Measurements from ENCODE around the gene PTH1R.

DNA sequence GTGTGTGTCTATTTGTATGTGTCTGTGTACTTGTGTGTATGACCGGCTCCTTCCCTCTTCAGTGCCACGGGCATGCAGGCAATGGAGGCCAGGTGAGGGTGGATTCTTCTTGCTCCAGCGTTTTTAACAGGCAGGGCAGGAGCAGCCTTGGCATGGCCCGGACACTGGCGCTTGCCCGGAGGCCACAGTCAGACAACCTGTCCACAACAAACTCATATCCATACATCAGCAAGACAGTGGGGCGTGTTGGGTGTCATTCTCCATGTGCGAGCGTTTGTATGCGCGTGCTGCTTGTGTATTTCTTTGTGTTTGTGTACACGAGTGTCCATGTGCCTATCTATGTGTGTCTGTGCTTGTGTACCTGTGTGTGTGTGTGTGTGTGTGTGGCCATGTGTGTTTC lies 29.8 kb downstream of the PTH1R start:
- TF ChIP-seq REST (IDR thresholded peaks at IDR 0.05; ENCODE audit: insufficient replicate concordance, low read depth) (no peak), POLR2AphosphoS5 (IDR thresholded peaks at IDR 0.05; ENCODE audit: low read depth) (no peak), CTCF (IDR thresholded peaks at IDR 0.05; ENCODE audit: insufficient read depth, low read length) (no peak), SPI1 (IDR thresholded peaks at IDR 0.05; ENCODE audit: borderline replicate concordance, low read depth) (no peak)
